HepG2 (cell line): ENCODE data around the gene UBQLN4. TPM values are rescaled to one million over a fixed set of nuclear protein-coding genes. Genes with fewer than 3 reads are reported as not detected.
A peak's percentile ranks its signal among the peaks of the same experiment; 100 is the strongest.

ENCODE experiments used
- CAMTA2 ChIP-seq: sonication (generic); formaldehyde crosslinking; IDR thresholded peaks from 2 replicates; pipeline ENCODE4 v1.4.0; 2020; ENCODE audit warnings: mild to moderate bottlenecking, missing genetic modification reagents, borderline replicate concordance
- NCOA1 ChIP-seq: sonication (generic); formaldehyde crosslinking; IDR thresholded peaks from 2 replicates; pipeline ENCODE4 v1.9.0; 2021; ENCODE audit warnings: missing genetic modification reagents
- NFE2L1 ChIP-seq: sonication (generic); formaldehyde crosslinking; IDR thresholded peaks from 2 replicates; pipeline ENCODE4 v1.4.0; 2020; ENCODE audit warnings: missing genetic modification reagents, mild to moderate bottlenecking, borderline replicate concordance
- PAXIP1 ChIP-seq: sonication (generic); formaldehyde crosslinking; conservative IDR thresholded peaks from 2 replicates; pipeline ENCODE4 v1.4.0; 2020; ENCODE audit warnings: mild to moderate bottlenecking, missing genetic modification reagents, moderate library complexity
- PLSCR1 ChIP-seq: sonication (generic); formaldehyde crosslinking; IDR thresholded peaks from 2 replicates; pipeline ENCODE4 v1.5.0; 2020; ENCODE audit warnings: missing genetic modification reagents, mild to moderate bottlenecking, borderline replicate concordance
- RBM22 ChIP-seq: fragments of 200-400 bp; formaldehyde crosslinking; optimal IDR thresholded peaks from 2 replicates; pipeline ENCODE3; 2017; ENCODE audit warnings: mild to moderate bottlenecking, low read length, moderate library complexity
- SETDB1 ChIP-seq: sonication (generic); formaldehyde crosslinking; IDR thresholded peaks from 2 replicates; pipeline ENCODE4 v1.5.1; 2020; ENCODE audit warnings: missing genetic modification reagents, mild to moderate bottlenecking, borderline replicate concordance
- SMC3 ChIP-seq: IDR thresholded peaks from 2 replicates; pipeline ENCODE4 v1.6.1; 2011; ENCODE audit warnings: low read length, improper control_type of control experiment
- ZFP62 ChIP-seq: sonication (generic); formaldehyde crosslinking; IDR thresholded peaks from 2 replicates; pipeline ENCODE4 v1.4.0; 2020; ENCODE audit warnings: missing genetic modification reagents
- ZNF138 ChIP-seq: sonication (generic); formaldehyde crosslinking; IDR thresholded peaks from 2 replicates; pipeline ENCODE4 v1.5.0; 2020; ENCODE audit warnings: mild to moderate bottlenecking, low read depth, missing genetic modification reagents
- ZNF143 ChIP-seq: sonication (generic); formaldehyde crosslinking; IDR thresholded peaks from 2 replicates; pipeline ENCODE4 v1.4.0; 2020; ENCODE audit warnings: missing genetic modification reagents
- ZNF431 ChIP-seq: sonication (generic); formaldehyde crosslinking; IDR thresholded peaks from 2 replicates; pipeline ENCODE4 v1.9.0; 2022; ENCODE audit warnings: missing genetic modification reagents, low read depth, mild to moderate bottlenecking, borderline replicate concordance
- ZNF678 ChIP-seq: sonication (generic); formaldehyde crosslinking; IDR thresholded peaks from 2 replicates; pipeline ENCODE4 v1.4.0; 2020; ENCODE audit warnings: mild to moderate bottlenecking, missing genetic modification reagents
- ZNF7 ChIP-seq: IDR thresholded peaks from 2 replicates; pipeline ENCODE4 v1.6.1; 2016; ENCODE audit warnings: missing biosample characterization, missing genetic modification reagents
- ZNF747 ChIP-seq: sonication (generic); formaldehyde crosslinking; IDR thresholded peaks from 2 replicates; pipeline ENCODE4 v1.8.1; 2023; ENCODE audit warnings: missing genetic modification reagents, mild to moderate bottlenecking, borderline replicate concordance
- polyA plus RNA-seq, 8 experiments: library from polyadenylated mRNA; depleted of rRNA in 3 of 8; stranded (reverse) in 7 of 8; unstranded in 1 of 8; fragments of >200 nt; fragmentation: Illumina TruSeq in 4 of 8; extraction: Trizol in 4 of 8; gene quantifications; 2 replicates each; pipeline versions ENCODE4 v1.2.1 to v1.2.3, GENCODE V29; 2011 to 2016; ENCODE audit warnings: low read depth in 4 of 8, missing spikeins in 1 of 8, mixed read lengths in 1 of 8; ENCODE audit not compliant: insufficient read depth in 1 of 8
- total RNA-seq, 5 experiments: library from RNA; depleted of rRNA; stranded (reverse); fragments of >200 nt; fragmentation: Illumina TruSeq; extraction: Trizol; gene quantifications; 2 replicates each; pipeline ENCODE4 v1.2.3, GENCODE V29; 2016; ENCODE audit warnings: low read depth in 1 of 5
- TF ChIP-seq, protein P1 (sequence below): sonication (generic); formaldehyde crosslinking; IDR thresholded peaks from 2 replicates; pipeline ENCODE4 v1.4.0; 2020; ENCODE audit warnings: missing genetic modification reagents, mild to moderate bottlenecking, borderline replicate concordance
- TF ChIP-seq, protein P2 (sequence below): fragments of 450-650 bp; IDR thresholded peaks from 2 replicates; pipeline ENCODE4 v1.6.1; 2016
- TF ChIP-seq, protein P3 (sequence below): sonication (generic); formaldehyde crosslinking; IDR thresholded peaks from 2 replicates; pipeline ENCODE4 v1.5.1; 2020; ENCODE audit warnings: mild to moderate bottlenecking, moderate library complexity, missing genetic modification reagents

The UBQLN4 gene
- total and polyA plus RNA-seq, 2 of the 13 experiments (the other 11 are each of a cell fraction or from before 2014, with no cell fraction given) = 31.5 to 39.8 TPM

- TF ChIP-seq RBM22 = no peak
- no peak for TF ChIP-seq NCOA1 (CRISPR knock-in tag)
- no peak for TF ChIP-seq ZNF747 (CRISPR knock-in tag)
- no peak for TF ChIP-seq NFE2L1
- TF ChIP-seq ZNF7 (CRISPR knock-in tag) = no peak
- no peak for TF ChIP-seq PLSCR1 (CRISPR knock-in tag)
- TF ChIP-seq ZFP62 (CRISPR knock-in tag) = no peak
- no peak for TF ChIP-seq ZNF138 (CRISPR knock-in tag)
- TF ChIP-seq SMC3 = peak; percentile 88
- TF ChIP-seq CAMTA2 = 0 out of 2 replicates have a peak, but pooled peaks have one; percentile 28
- TF ChIP-seq ZNF678 (CRISPR knock-in tag) = no peak
- TF ChIP-seq, protein P1, sequence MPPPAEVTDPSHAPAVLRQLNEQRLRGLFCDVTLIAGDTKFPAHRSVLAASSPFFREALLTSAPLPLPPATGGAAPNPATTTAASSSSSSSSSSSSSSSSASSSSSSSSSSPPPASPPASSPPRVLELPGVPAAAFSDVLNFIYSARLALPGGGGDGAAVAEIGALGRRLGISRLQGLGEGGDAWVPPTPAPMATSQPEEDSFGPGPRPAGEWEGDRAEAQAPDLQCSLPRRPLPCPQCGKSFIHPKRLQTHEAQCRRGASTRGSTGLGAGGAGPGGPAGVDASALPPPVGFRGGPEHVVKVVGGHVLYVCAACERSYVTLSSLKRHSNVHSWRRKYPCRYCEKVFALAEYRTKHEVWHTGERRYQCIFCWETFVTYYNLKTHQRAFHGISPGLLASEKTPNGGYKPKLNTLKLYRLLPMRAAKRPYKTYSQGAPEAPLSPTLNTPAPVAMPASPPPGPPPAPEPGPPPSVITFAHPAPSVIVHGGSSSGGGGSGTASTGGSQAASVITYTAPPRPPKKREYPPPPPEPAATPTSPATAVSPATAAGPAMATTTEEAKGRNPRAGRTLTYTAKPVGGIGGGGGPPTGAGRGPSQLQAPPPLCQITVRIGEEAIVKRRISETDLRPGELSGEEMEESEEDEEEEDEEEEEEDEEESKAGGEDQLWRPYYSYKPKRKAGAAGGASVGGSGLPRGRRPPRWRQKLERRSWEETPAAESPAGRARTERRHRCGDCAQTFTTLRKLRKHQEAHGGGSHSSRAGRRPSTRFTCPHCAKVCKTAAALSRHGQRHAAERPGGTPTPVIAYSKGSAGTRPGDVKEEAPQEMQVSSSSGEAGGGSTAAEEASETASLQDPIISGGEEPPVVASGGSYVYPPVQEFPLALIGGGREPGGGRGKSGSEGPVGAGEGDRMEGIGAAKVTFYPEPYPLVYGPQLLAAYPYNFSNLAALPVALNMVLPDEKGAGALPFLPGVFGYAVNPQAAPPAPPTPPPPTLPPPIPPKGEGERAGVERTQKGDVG (CRISPR knock-in tag) = 0 out of 2 replicates have a peak, but pooled peaks have one; percentile 34
- no peak for TF ChIP-seq SETDB1 (CRISPR knock-in tag)
- no peak for TF ChIP-seq ZNF431 (CRISPR knock-in tag)
- TF ChIP-seq, protein P2, sequence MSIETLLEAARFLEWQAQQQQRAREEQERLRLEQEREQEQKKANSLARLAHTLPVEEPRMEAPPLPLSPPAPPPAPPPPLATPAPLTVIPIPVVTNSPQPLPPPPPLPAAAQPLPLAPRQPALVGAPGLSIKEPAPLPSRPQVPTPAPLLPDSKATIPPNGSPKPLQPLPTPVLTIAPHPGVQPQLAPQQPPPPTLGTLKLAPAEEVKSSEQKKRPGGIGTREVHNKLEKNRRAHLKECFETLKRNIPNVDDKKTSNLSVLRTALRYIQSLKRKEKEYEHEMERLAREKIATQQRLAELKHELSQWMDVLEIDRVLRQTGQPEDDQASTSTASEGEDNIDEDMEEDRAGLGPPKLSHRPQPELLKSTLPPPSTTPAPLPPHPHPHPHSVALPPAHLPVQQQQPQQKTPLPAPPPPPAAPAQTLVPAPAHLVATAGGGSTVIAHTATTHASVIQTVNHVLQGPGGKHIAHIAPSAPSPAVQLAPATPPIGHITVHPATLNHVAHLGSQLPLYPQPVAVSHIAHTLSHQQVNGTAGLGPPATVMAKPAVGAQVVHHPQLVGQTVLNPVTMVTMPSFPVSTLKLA = no peak
- TF ChIP-seq ZNF143 (CRISPR knock-in tag) = no peak
- TF ChIP-seq, protein P3, sequence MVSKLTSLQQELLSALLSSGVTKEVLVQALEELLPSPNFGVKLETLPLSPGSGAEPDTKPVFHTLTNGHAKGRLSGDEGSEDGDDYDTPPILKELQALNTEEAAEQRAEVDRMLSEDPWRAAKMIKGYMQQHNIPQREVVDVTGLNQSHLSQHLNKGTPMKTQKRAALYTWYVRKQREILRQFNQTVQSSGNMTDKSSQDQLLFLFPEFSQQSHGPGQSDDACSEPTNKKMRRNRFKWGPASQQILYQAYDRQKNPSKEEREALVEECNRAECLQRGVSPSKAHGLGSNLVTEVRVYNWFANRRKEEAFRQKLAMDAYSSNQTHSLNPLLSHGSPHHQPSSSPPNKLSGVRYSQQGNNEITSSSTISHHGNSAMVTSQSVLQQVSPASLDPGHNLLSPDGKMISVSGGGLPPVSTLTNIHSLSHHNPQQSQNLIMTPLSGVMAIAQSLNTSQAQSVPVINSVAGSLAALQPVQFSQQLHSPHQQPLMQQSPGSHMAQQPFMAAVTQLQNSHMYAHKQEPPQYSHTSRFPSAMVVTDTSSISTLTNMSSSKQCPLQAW (CRISPR knock-in tag) = peak; percentile 54; the same call in 1 of the 2 replicates
- TF ChIP-seq PAXIP1 (CRISPR knock-in tag) = peak; percentile 44
Observed at GRCh38 chr1:156096640-156097391, 43.2 kb upstream of the UBQLN4 start (continued).
